Upper lobe of left lung (tissue), 4 donors: ENCODE results near the gene GOLGA6L25.
"Not testable (repeated sequence)": the region's sequence is repeated elsewhere in the genome, so short reads cannot be mapped to it uniquely, and the experiment has no call there.

ENCODE experiments used
- EP300 ChIP-seq, 4 donors: sonication (generic); formaldehyde crosslinking; IDR thresholded peaks; one replicate each; pipeline ENCODE4 v1.5.1; 2017; ENCODE audit warnings: antibody characterized with exemption in 4 of 4, control low read depth in 2 of 4
- POLR2A ChIP-seq, 4 donors: fragments of 450-650 bp; IDR thresholded peaks; one replicate each; pipeline ENCODE4 v1.5.1; 2016 to 2017; ENCODE audit warnings: antibody characterized with exemption in 4 of 4, mild to moderate bottlenecking in 2 of 4
- POLR2AphosphoS5 ChIP-seq, 2 donors: sonication (generic); formaldehyde crosslinking; IDR thresholded peaks; one replicate each; pipeline ENCODE4 v1.5.1; 2017; ENCODE audit warnings: antibody characterized with exemption in 2 of 2
- TF ChIP-seq, protein P1 (sequence below), 6 experiments: fragments of 450-650 bp in 4 of 6; fragments of 200-600 bp in 2 of 6; sonication (generic) in 2 of 6; IDR thresholded peaks; one replicate each; pipeline ENCODE4 v1.5.1; 2016 to 2019; ENCODE audit warnings: antibody characterized with exemption in 6 of 6

DNA sequence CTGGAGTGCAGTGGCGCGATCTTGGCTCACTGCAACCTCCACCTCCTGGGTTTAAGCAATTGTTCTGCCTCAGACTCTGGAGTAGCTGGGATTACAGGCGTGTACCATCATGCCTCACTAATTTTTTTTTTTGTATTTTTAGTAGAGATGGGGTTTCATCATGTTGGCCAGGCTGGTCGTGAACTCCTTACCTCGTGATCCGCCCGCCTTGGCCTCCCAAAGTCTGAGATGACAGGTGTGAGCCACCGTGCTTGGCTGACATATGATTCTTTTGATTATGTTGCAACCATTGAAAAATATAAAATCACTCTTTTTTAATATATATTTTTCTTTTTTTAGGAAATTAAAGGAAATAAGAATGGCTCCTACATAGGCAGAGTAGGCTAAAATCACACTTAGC, 44.8 kb downstream of the GOLGA6L25 start:
- not testable (repeated sequence) for TF ChIP-seq POLR2A, POLR2AphosphoS5, EP300 (IDR thresholded peaks at IDR 0.05)
- TF ChIP-seq, protein P1, sequence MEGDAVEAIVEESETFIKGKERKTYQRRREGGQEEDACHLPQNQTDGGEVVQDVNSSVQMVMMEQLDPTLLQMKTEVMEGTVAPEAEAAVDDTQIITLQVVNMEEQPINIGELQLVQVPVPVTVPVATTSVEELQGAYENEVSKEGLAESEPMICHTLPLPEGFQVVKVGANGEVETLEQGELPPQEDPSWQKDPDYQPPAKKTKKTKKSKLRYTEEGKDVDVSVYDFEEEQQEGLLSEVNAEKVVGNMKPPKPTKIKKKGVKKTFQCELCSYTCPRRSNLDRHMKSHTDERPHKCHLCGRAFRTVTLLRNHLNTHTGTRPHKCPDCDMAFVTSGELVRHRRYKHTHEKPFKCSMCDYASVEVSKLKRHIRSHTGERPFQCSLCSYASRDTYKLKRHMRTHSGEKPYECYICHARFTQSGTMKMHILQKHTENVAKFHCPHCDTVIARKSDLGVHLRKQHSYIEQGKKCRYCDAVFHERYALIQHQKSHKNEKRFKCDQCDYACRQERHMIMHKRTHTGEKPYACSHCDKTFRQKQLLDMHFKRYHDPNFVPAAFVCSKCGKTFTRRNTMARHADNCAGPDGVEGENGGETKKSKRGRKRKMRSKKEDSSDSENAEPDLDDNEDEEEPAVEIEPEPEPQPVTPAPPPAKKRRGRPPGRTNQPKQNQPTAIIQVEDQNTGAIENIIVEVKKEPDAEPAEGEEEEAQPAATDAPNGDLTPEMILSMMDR (IDR thresholded peaks at IDR 0.05) = not testable (repeated sequence)
